ENCODE data around the gene TRERF1.

- TF ChIP-seq ZNF274 (IDR thresholded peaks at IDR 0.05; ENCODE audit: low read depth, low read length), result no peak
- TF ChIP-seq YY1 (IDR thresholded peaks at IDR 0.05; ENCODE audit: insufficient read depth, insufficient read length), result no peak
Observed at GRCh38 chr6:42296614-42297013, 155.1 kb downstream of the TRERF1 start.

Data from NT2/D1 (cell line).